Adrenal gland (tissue), 12 donors: ENCODE data around the gene PORCN. TPM values are rescaled to one million over a fixed set of nuclear protein-coding genes. Genes with fewer than 3 reads are reported as not detected.

Experiments
- DNase-seq, 7 donors: peaks; one replicate each; pipeline ENCODE4 v3.0.0-alpha.2; 2019 to 2020
- H3K27ac ChIP-seq, 5 donors: fragments of 200-600 bp; sonication (generic) in 4 of 5; 1 replicate in 3 of 5; 2 replicates in 2 of 5; pipeline versions ENCODE4 v1.5.1 to v1.8.0; 2016 to 2020; ENCODE audit warnings: mild to moderate bottlenecking in 1 of 5
- H3K27me3 ChIP-seq: fragments of 200-600 bp; 2 replicates; pipeline ENCODE4 v1.8.0; 2021
- H3K36me3 ChIP-seq, 2 donors: fragments of 200-600 bp; replicated peaks in 1 of 2; 1 replicate in 1 of 2; 2 replicates in 1 of 2; pipeline versions ENCODE4 v1.5.1 to v1.8.0; 2018 to 2022
- H3K4me1 ChIP-seq, 2 donors: fragments of 200-600 bp; replicated peaks in 1 of 2; 1 replicate in 1 of 2; 2 replicates in 1 of 2; pipeline versions ENCODE4 v1.5.1 to v1.8.0; 2018 to 2021
- H3K4me3 ChIP-seq, 4 donors: fragments of 200-600 bp; sonication (generic) in 3 of 4; one replicate each; pipeline ENCODE4 v1.5.1; 2016 to 2018
- H3K9me3 ChIP-seq, 3 donors: fragments of 200-600 bp; sonication (generic) in 1 of 3; replicated peaks in 1 of 3; 1 replicate in 2 of 3; 2 replicates in 1 of 3; pipeline versions ENCODE4 v1.5.1 to v1.8.0; 2016 to 2021
- POLR2A ChIP-seq, 2 donors: fragments of 450-650 bp; IDR thresholded peaks; one replicate each; pipeline ENCODE4 v1.6.1; 2017; ENCODE audit warnings: antibody characterized with exemption in 2 of 2, mild to moderate bottlenecking in 2 of 2, moderate library complexity in 1 of 2
- WGBS, 4 donors: extraction: QIAGEN DNeasy Blood & Tissue Kit in 2 of 4; methylation state at CpG; one replicate each; pipeline versions ENCODE4 v1.1.5 to v1.1.7; 2013 to 2017; 5-methylcytosine and 5-hydroxymethylcytosine counted together
- intact Hi-C, 2 donors: fragments of 100-400 bp; cut with DNase I; formaldehyde crosslinking; loops; one replicate each; pipeline versions ENCODE4 v1.14.1 to v1.15.0; 2022 to 2023
- polyA plus RNA-seq, 3 donors: library from polyadenylated mRNA; stranded (reverse); fragments of 200-250 nt in 2 of 3; fragments of 350-450 nt in 1 of 3; fragmentation: Illumina TruSeq in 1 of 3; extraction: RNeasy Lipid Tissue Mini Kit (QIAGEN cat#74804) in 1 of 3; gene quantifications; one replicate each; pipeline ENCODE4 v1.2.3, GENCODE V29; 2013 to 2014
- total RNA-seq, 9 donors: library from RNA; depleted of rRNA in 4 of 9; stranded (reverse); fragments of >200 nt in 4 of 9; fragments of 120-200 nt in 1 of 9; fragmentation: NEBNext Ultra II Directional in 1 of 9; extraction: Animal tissue kit (Norgen Biotek cat#: 25700) in 1 of 9; gene quantifications; one replicate each; pipeline versions ENCODE4 v1.1.0 to v1.2.4, GENCODE V29; 2013 to 2023
- TF ChIP-seq, protein P1 (sequence below), 6 experiments: fragments of 450-650 bp in 4 of 6; fragments of 200-600 bp in 2 of 6; sonication (generic) in 1 of 6; IDR thresholded peaks; 1 replicate in 5 of 6; 2 replicates in 1 of 6; pipeline versions ENCODE4 v1.5.1 to v1.8.0; 2016 to 2021; ENCODE audit warnings: antibody characterized with exemption in 6 of 6, mild to moderate bottlenecking in 2 of 6, moderate library complexity in 1 of 6
- donor health status: healthy with polysubstance abuse.
- donor health status: Bipolar disorder and iron deficiency.
- donor health status: DM: yes; HTN: yes; CAD: no.
- donor health status: DM: no; HTN: no; CAD: no.
- donor health status: DM: no; HTN: no; CAD: no.
- donor health status: DM: yes; HTN: yes; CAD: no.

The PORCN gene
- total and polyA plus RNA-seq, 12 donors = 9.5 to 290 (median 86.3) TPM

DNA sequence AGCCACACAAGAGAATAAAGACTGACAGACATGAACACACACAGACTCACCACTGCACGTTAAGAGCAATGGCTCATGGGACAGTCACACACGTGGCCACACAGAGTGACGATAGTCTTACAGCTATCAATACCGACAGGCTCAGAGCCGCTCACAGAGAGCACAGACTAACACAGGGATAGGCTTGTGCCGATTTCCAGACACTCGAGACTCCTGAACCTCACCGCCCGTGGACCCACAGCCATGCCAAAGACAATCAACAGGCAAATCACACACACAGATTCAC is 38.0 kb upstream of the PORCN start:
- Histone ChIP-seq H3K27me3 (no peaks in the 10 kb centered on the region), H3K9me3 (no peaks in the 10 kb centered on the region), H3K27ac (no peak overlapping the region), H3K4me3 (no peak overlapping the region), H3K4me1 (no peaks in the 10 kb centered on the region), H3K36me3 (no peaks in the 10 kb centered on the region)
- intact Hi-C loops = no loop called here
- 83 to 93% (median 88%) methylated on average over 8 to 9 of the region's 9 CpGs for WGBS, 4 donors
- no peak for DNase-seq
- TF ChIP-seq, protein P1, sequence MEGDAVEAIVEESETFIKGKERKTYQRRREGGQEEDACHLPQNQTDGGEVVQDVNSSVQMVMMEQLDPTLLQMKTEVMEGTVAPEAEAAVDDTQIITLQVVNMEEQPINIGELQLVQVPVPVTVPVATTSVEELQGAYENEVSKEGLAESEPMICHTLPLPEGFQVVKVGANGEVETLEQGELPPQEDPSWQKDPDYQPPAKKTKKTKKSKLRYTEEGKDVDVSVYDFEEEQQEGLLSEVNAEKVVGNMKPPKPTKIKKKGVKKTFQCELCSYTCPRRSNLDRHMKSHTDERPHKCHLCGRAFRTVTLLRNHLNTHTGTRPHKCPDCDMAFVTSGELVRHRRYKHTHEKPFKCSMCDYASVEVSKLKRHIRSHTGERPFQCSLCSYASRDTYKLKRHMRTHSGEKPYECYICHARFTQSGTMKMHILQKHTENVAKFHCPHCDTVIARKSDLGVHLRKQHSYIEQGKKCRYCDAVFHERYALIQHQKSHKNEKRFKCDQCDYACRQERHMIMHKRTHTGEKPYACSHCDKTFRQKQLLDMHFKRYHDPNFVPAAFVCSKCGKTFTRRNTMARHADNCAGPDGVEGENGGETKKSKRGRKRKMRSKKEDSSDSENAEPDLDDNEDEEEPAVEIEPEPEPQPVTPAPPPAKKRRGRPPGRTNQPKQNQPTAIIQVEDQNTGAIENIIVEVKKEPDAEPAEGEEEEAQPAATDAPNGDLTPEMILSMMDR (IDR thresholded peaks at IDR 0.05) = no peak
- no peak for TF ChIP-seq POLR2A (IDR thresholded peaks at IDR 0.05)

DNA sequence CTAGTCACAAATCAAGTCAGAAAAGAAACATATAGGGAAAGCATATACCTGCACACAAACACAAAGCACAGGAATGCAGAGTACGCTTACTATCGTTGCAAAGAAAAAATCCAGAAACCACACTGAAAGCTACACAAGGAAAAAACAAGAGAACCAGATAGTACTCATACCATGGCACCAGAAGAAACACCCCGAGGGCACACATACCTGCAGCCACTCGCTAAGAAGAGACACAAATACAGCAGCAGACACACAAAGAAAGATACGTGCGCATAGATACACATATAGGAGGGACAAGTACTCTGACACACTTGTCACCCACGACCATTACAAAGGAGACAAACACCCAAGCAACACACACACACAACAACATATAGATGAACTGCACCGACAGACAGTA is 37.3 kb upstream of the PORCN start:
- Histone ChIP-seq H3K4me1 (no peaks in the 10 kb centered on the region), H3K27me3 (no peaks in the 10 kb centered on the region), H3K9me3 (no peaks in the 10 kb centered on the region), H3K36me3 (no peaks in the 10 kb centered on the region), H3K4me3 (no peak overlapping the region), H3K27ac (no peak overlapping the region)
- TF ChIP-seq, protein P1 (IDR thresholded peaks at IDR 0.05) = no peak
- no peak for TF ChIP-seq POLR2A (IDR thresholded peaks at IDR 0.05)
- DNase-seq = no peak
- WGBS, 4 donors = 79 to 91% (median 86%) methylated on average over 8 of the region's 8 CpGs
- intact Hi-C loops = no loop called here

DNA sequence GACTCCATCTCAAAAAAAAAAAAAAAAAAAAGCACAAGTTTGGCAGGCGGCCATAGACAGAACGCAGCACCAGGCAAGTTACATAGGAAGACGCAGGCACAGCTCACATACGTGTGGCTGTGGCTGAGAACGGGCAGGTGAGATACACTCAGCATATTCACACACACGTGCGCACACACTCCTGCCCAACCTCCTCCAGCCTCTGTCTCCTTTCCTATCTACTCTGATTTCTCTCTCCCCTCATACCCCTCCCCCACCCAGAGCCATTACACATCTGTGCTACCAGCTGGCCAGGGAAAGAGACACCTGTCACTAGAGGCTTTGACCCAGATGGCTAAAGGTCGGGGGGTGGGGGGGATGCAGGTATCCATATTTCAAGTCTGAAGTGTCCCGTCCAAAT is 36.6 kb upstream of the PORCN start:
- Histone ChIP-seq H3K4me3 (no peak overlapping the region), H3K9me3 (no peaks in the 10 kb centered on the region), H3K27ac (no peak overlapping the region), H3K4me1 (no peaks in the 10 kb centered on the region), H3K36me3 (no peaks in the 10 kb centered on the region), H3K27me3 (no peaks in the 10 kb centered on the region)
- no peak for DNase-seq
- TF ChIP-seq, protein P1 (IDR thresholded peaks at IDR 0.05) = no peak
- no peak for TF ChIP-seq POLR2A (IDR thresholded peaks at IDR 0.05)
- intact Hi-C loops = no loop called here
- WGBS, 4 donors = 73 to 88% (median 79%) methylated on average over 9 of the region's 9 CpGs

DNA sequence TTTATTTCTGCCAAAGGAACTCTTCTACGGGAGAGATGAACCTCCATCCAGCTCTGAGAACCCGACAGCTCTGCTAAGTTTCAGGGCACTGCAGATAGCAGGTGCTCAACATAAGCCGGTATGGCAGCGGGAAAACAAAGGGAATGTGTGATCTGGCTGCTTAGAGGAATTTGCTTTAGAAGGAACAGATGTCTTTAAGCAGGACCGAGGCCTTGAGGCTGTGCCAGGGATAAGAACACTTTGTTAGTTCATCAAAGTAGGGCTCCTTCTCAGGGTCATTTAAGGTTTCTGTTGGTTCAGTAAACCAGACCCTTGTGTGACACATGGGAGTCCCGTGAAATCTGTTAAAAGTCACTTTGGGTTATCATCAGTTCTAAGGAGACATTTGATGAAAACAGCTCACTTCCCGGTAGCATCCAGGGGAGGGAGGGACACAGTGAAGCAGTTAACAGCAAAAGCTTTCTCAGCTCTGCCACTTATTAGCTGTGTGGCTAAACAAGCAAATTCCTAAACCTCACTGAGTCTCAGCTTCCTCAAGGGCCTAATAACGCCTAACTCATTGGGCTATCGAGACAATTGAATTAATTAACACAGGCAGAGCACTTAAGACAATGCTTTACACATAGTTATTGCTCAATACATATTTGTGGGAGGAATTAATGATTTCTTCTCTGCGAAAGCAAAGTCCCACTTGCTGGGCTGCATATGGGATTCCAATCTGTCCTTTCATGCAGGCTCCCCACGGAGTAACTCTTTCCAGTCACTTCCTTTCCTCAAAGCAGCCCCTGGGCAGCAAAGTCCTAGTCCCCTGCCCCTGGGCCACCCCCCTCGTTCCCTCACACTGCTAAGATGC is 35.7 kb upstream of the PORCN start:
- intact Hi-C loops = no loop called here
- H3K4me1 ChIP-seq = no peaks in the 10 kb centered on the region
- 43 to 63% (median 50%) methylated on average over 6 to 12 of the region's 12 CpGs for WGBS, 4 donors
- no peak overlapping the region for H3K27ac ChIP-seq
- DNase-seq = peak in 1 of 7 donors; percentile 27
- TF ChIP-seq POLR2A (IDR thresholded peaks at IDR 0.05) = no peak
- TF ChIP-seq, protein P1 (IDR thresholded peaks at IDR 0.05) = no peak
- no peaks in the 10 kb centered on the region for H3K27me3 ChIP-seq
- no peak overlapping the region for H3K4me3 ChIP-seq
- no peaks in the 10 kb centered on the region for H3K9me3 ChIP-seq
- H3K36me3 ChIP-seq = no peaks in the 10 kb centered on the region
